Psoas muscle (tissue), 8 donors: ENCODE data around the gene PRR5L. TPM values are rescaled to one million over a fixed set of nuclear protein-coding genes. Genes with fewer than 3 reads are reported as not detected.

Experiments used
- ATAC-seq, 4 donors: fragments of 200-7000 bp; cut with Tn5 transposase; one replicate each; pipeline ENCODE4 v1.9.1; 2020; ENCODE audit warnings: moderate library complexity in 3 of 4, mild to moderate bottlenecking in 2 of 4
- DNase-seq, 2 donors: peaks; one replicate each; pipeline ENCODE4 v3.0.0-alpha.2; 2020
- H3K27ac ChIP-seq: fragments of 200-600 bp; one replicate; pipeline ENCODE4 v1.8.0; 2022
- H3K27me3 ChIP-seq, 3 donors: fragments of 200-600 bp in 1 of 3; one replicate each; pipeline versions ENCODE4 v1.6.1 to v1.8.0; 2013 to 2022; ENCODE audit warnings: low read length in 2 of 3, mild to moderate bottlenecking in 2 of 3, moderate library complexity in 1 of 3; ENCODE audit not compliant: insufficient read depth in 3 of 3
- H3K36me3 ChIP-seq, 2 donors: fragments of 200-600 bp in 1 of 2; one replicate each; pipeline versions ENCODE4 v1.6.1 to v1.8.0; 2013 to 2022; ENCODE audit warnings: low read depth in 1 of 2, mild to moderate bottlenecking in 1 of 2, moderate library complexity in 1 of 2; ENCODE audit not compliant: insufficient read depth in 1 of 2
- H3K4me1 ChIP-seq: fragments of 200-600 bp; one replicate; pipeline ENCODE4 v1.8.0; 2022
- H3K4me3 ChIP-seq: fragments of 200-600 bp; one replicate; pipeline ENCODE4 v1.8.0; 2022; ENCODE audit warnings: mild to moderate bottlenecking
- H3K9me3 ChIP-seq: fragments of 200-600 bp; one replicate; pipeline ENCODE4 v1.8.0; 2022
- WGBS, 3 donors: extraction: QIAGEN DNeasy Blood & Tissue Kit; methylation state at CpG; one replicate each; pipeline versions ENCODE4 v1.1.6 to v1.1.7; 2013; 5-methylcytosine and 5-hydroxymethylcytosine counted together
- intact Hi-C, 2 donors: fragments of 100-400 bp; cut with DNase I; formaldehyde crosslinking; loops; one replicate each; pipeline versions ENCODE4 v1.11.0 to v1.14.2; 2022
- polyA plus RNA-seq, 3 donors: library from polyadenylated mRNA; stranded (reverse); fragments of 200-250 nt; gene quantifications; one replicate each; pipeline ENCODE4 v1.2.3, GENCODE V29; 2013
- total RNA-seq, 4 donors: library from RNA; stranded (reverse); fragmentation: NEBNext Ultra II Directional in 2 of 4; extraction: Animal tissue kit (Norgen Biotek cat#: 25700) in 2 of 4; gene quantifications; one replicate each; pipeline versions ENCODE4 v1.2.1 to v1.2.4, GENCODE V29; 2021 to 2023
- TF ChIP-seq, protein P1 (sequence below): fragments of 200-600 bp; IDR thresholded peaks from one replicate; pipeline ENCODE4 v1.8.0; 2022; ENCODE audit warnings: antibody characterized with exemption
- donor health status: healthy with polysubstance abuse.
- donor health status: DM: no; HTN: no; CAD: no; lungs with moderate emphysema.
- donor health status: Bipolar disorder and iron deficiency.
- donor health status: healthy.
- donor health status: DM: yes; HTN: yes; CAD: no.
- donor health status: DM: no; HTN: no; CAD: no.
- donor health status: DM: no; HTN: no; CAD: no.
- donor health status: DM: yes; HTN: yes; CAD: no.

The PRR5L gene
- total and polyA plus RNA-seq, 7 donors, result 0.39 to 2.5 (median 0.86) TPM

DNA sequence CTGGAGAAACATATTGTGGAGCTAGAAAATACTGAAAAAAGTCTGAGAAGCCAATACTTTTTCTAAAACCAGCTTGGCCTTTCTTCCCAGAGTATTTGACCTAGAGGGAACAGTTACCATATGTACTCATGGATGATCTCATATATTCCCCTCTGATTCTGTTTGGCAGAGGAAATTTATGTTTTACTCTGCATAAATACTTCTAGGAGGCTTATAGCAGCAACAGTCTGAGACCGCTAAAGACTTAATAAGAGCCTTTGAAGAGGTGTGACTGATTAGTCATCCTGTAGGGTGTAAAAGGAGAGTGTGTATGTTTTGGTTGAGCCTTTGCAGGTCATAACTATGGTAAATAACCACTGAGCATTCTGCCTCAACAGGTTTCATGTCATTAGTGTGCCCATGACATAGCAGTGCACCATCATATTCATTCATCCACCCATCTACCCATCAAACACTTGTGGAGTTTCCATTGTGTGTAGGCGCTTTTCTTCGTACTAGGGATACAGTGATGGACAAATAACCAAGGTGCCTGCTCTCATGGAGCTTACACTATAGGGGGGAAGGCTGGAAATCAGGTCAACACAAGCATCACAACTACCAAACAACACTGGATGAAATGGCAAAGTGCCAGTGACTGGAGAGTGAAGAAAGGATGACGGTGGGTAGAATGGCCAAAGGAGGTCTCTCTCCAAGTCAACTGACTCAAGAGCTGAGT, 169.5 kb downstream of the PRR5L start:
- Histone ChIP-seq H3K27me3 (no peaks in the 10 kb centered on the region), H3K4me1 (peaks cover 16% of the 10 kb centered on the region), H3K9me3 (no peaks in the 10 kb centered on the region), H3K36me3 (no peaks in the 10 kb centered on the region), H3K4me3 (no peak overlapping the region), H3K27ac (no peak overlapping the region)
- WGBS, 3 donors, result 96 to 97% (median 97%) methylated on average over 4 of the region's 4 CpGs
- no peak for ATAC-seq
- DNase-seq, result no peak
- intact Hi-C loops, result no loop called here
- TF ChIP-seq, protein P1, sequence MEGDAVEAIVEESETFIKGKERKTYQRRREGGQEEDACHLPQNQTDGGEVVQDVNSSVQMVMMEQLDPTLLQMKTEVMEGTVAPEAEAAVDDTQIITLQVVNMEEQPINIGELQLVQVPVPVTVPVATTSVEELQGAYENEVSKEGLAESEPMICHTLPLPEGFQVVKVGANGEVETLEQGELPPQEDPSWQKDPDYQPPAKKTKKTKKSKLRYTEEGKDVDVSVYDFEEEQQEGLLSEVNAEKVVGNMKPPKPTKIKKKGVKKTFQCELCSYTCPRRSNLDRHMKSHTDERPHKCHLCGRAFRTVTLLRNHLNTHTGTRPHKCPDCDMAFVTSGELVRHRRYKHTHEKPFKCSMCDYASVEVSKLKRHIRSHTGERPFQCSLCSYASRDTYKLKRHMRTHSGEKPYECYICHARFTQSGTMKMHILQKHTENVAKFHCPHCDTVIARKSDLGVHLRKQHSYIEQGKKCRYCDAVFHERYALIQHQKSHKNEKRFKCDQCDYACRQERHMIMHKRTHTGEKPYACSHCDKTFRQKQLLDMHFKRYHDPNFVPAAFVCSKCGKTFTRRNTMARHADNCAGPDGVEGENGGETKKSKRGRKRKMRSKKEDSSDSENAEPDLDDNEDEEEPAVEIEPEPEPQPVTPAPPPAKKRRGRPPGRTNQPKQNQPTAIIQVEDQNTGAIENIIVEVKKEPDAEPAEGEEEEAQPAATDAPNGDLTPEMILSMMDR, result no peak

DNA sequence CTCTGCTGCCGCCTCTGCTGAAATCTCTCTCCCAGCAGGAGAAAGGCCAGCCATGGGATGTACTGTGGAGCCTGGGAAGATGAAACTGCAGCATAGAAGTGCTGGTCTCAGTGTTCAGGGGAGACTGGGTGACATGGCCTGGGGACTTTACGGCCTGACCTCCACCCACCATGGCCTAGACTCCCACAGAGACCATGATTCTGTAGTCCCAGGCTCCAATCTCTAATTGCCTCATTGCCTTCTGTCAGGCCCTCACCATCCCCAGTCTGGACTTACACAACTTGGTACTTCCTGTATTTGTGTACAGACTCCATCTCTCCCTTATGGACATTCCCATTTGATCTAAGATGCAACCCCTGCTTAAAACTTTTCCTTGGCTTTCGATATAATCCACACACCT, 170.9 kb downstream of the PRR5L start:
- no peak for DNase-seq
- intact Hi-C loops, result no loop called here
- Histone ChIP-seq H3K27me3 (no peaks in the 10 kb centered on the region), H3K27ac (no peak overlapping the region), H3K4me3 (no peak overlapping the region), H3K9me3 (no peaks in the 10 kb centered on the region), H3K36me3 (no peaks in the 10 kb centered on the region), H3K4me1 (peaks cover 16% of the 10 kb centered on the region)
- TF ChIP-seq, protein P1, result no peak
- 99% methylated on average over 3 of the region's 3 CpGs for WGBS, 3 donors
- no peak for ATAC-seq

DNA sequence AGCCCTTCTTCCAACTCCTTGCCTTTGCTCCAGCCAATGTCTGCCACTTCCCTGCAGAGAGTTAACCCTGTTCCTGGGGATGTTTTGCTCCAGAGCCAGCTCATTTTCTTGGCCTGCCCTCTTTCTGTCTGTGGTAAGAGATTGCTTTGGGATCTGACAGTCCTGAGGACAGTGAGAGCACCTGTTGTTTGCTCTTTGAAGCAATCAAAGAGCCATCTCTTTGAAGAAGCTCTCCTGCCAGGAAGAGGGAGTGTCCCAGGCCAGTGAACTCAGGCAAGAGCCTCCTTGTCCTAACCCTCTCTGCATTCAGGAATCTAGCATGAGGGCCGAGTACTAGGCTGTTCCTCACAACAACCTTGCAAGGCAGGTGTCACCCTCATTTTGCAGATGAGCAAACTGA, 171.8 kb downstream of the PRR5L start:
- intact Hi-C loops, result no loop called here
- no peak for DNase-seq
- peak; percentile 74 to 88 (median 79) for ATAC-seq
- H3K27ac ChIP-seq, result no peak overlapping the region
- TF ChIP-seq, protein P1, result no peak
- H3K27me3 ChIP-seq, result no peaks in the 10 kb centered on the region
- no peaks in the 10 kb centered on the region for H3K9me3 ChIP-seq
- H3K4me1 ChIP-seq, result peaks cover 16% of the 10 kb centered on the region
- H3K4me3 ChIP-seq, result no peak overlapping the region
- 30 to 46% (median 42%) methylated on average over 1 of the region's 1 CpG for WGBS, 3 donors
- H3K36me3 ChIP-seq, result no peaks in the 10 kb centered on the region

DNA sequence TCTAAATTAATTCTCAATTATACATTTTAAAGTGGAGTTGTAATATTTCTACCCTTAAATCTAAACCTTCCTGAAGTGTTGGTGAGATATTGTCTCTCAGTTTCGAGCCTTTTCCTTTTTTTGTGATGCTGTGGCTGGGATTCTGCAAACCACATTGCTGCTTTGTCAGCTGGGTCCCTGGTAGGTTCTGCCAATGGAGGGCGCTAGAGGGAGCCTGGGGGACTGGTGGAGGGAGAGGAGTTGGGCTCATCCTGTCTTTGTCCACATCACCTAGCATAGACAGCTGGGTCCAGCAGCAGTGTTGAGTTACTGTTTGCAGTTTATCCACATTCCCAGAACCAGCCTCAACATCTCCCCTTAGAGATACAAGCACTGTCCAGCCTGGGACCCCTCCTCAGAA, 173.0 kb downstream of the PRR5L start:
- WGBS, 3 donors, result 63 to 72% (median 71%) methylated on average over 2 of the region's 2 CpGs
- H3K4me1 ChIP-seq, result peaks cover 16% of the 10 kb centered on the region
- H3K9me3 ChIP-seq, result no peaks in the 10 kb centered on the region
- TF ChIP-seq, protein P1, result no peak
- no peaks in the 10 kb centered on the region for H3K36me3 ChIP-seq
- intact Hi-C loops, result no loop called here
- H3K27me3 ChIP-seq, result no peaks in the 10 kb centered on the region
- no peak for DNase-seq
- no peak overlapping the region for H3K27ac ChIP-seq
- H3K4me3 ChIP-seq, result no peak overlapping the region
- ATAC-seq, result peak in 3 of 4 donors; percentile 29 to 63 (median 53)
